Pancreas (tissue), 10 donors: ENCODE data around the gene ZDHHC14. TPM values are rescaled to one million over a fixed set of nuclear protein-coding genes. Genes with fewer than 3 reads are reported as not detected.
"Not testable (repeated sequence)": the region's sequence is repeated elsewhere in the genome, so short reads cannot be mapped to it uniquely, and the experiment has no call there.

ENCODE experiments used
- ATAC-seq, 4 donors: fragments of 200-7000 bp; cut with Tn5 transposase; one replicate each; pipeline versions ENCODE4 v1.8.0 to v1.9.1; 2020; ENCODE audit warnings: mild to moderate bottlenecking in 4 of 4, moderate library complexity in 4 of 4
- DNase-seq, 6 donors: peaks; one replicate each; pipeline ENCODE4 v3.0.0-alpha.2; 2020
- FAIRE-seq: peaks from 2 replicates; lab custom pipeline; 2012; peaks lifted over from hg19 to GRCh38; lab: Jason Lieb, UNC
- H3K27ac ChIP-seq, 4 donors: fragments of 200-600 bp; sonication (generic); 1 replicate in 3 of 4; 2 replicates in 1 of 4; pipeline versions ENCODE4 v1.5.0 to v1.8.0; 2020
- H3K27me3 ChIP-seq, 4 donors: fragments of 200-600 bp; one replicate each; pipeline ENCODE4 v1.8.0; 2021
- H3K36me3 ChIP-seq, 3 donors: fragments of 200-600 bp; sonication (generic) in 1 of 3; one replicate each; pipeline versions ENCODE4 v1.5.0 to v1.8.0; 2020 to 2021
- H3K4me1 ChIP-seq, 3 donors: fragments of 200-600 bp; one replicate each; pipeline ENCODE4 v1.8.0; 2021
- H3K4me3 ChIP-seq, 4 donors: fragments of 200-600 bp; sonication (generic) in 2 of 4; one replicate each; pipeline versions ENCODE4 v1.5.0 to v1.8.0; 2020 to 2021
- H3K9me3 ChIP-seq, 4 donors: fragments of 200-600 bp; one replicate each; pipeline ENCODE4 v1.8.0; 2021
- CTCF ChIP-seq, 4 donors: fragments of 200-600 bp; sonication (generic) in 3 of 4; IDR thresholded peaks; one replicate each; pipeline versions ENCODE4 v1.5.0 to v1.8.0; 2021; ENCODE audit warnings: antibody characterized with exemption in 4 of 4
- WGBS, 2 donors: extraction: QIAGEN DNeasy Blood & Tissue Kit; methylation state at CpG; one replicate each; pipeline ENCODE4 v1.1.7; 2013; 5-methylcytosine and 5-hydroxymethylcytosine counted together
- intact Hi-C, 3 donors: fragments of 100-400 bp; cut with DNase I; formaldehyde crosslinking; loops; one replicate each; pipeline versions ENCODE4 v1.11.1 to v1.14.2; 2022
- polyA plus RNA-seq, 2 donors: library from polyadenylated mRNA; stranded (reverse); fragments of 200-250 nt; gene quantifications; one replicate each; pipeline ENCODE4 v1.2.3, GENCODE V29; 2013
- total RNA-seq, 6 donors: library from RNA; stranded (reverse); fragmentation: NEBNext Ultra II Directional in 4 of 6; extraction: Animal tissue kit (Norgen Biotek cat#: 25700) in 4 of 6; gene quantifications; one replicate each; pipeline versions ENCODE4 v1.2.1 to v1.2.4, GENCODE V29; 2021 to 2023
- donor health status: healthy with polysubstance abuse.
- donor health status: DM: no; HTN: no; CAD: no; lungs with moderate emphysema.
- donor health status: DM: no; HTN: no; CAD: no.
- donor health status: control.
- donor health status: control.
- donor health status: Bipolar disorder and iron deficiency.
- donor health status: DM: yes; HTN: yes; CAD: no.
- donor health status: DM: no; HTN: no; CAD: no.
- donor health status: DM: no; HTN: no; CAD: no.
- donor health status: DM: yes; HTN: yes; CAD: no.

Gene ZDHHC14
- total and polyA plus RNA-seq, 8 donors: 3.1 to 9.9 (median 4.5) TPM

- H3K36me3 ChIP-seq: no peaks in the 10 kb centered on the region
- TF ChIP-seq CTCF (IDR thresholded peaks at IDR 0.05): no peak
- no peaks in the 10 kb centered on the region for H3K9me3 ChIP-seq
- WGBS, 2 donors: 92 to 96% methylated on average over 3 of the region's 3 CpGs
- peaks cover 5 to 12% (median 11%) of the 10 kb centered on the region in 3 donors for H3K4me1 ChIP-seq
- intact Hi-C loops: no loop called here
- ATAC-seq (no peak), FAIRE-seq (no peak), DNase-seq (no peak)
- no peak overlapping the region for H3K4me3 ChIP-seq
- no peaks in the 10 kb centered on the region for H3K27me3 ChIP-seq
- H3K27ac ChIP-seq: no peak overlapping the region
Measured at GRCh38 chr6:157558049-157558448, 177.1 kb downstream of the ZDHHC14 start.

GRCh38 chr6:157558487-157559200, 177.7 kb downstream of the ZDHHC14 start:
- no peak overlapping the region for H3K27ac ChIP-seq
- intact Hi-C loops: no loop called here
- WGBS, 2 donors: 43 to 48% methylated on average over 2 of the region's 2 CpGs
- ATAC-seq: no peak
- H3K4me1 ChIP-seq: peaks cover 5 to 12% (median 11%) of the 10 kb centered on the region in 3 donors
- no peaks in the 10 kb centered on the region for H3K36me3 ChIP-seq
- H3K4me3 ChIP-seq: no peak overlapping the region
- no peak for FAIRE-seq
- no peaks in the 10 kb centered on the region for H3K9me3 ChIP-seq
- TF ChIP-seq CTCF (IDR thresholded peaks at IDR 0.05): no peak
- no peak for DNase-seq
- no peaks in the 10 kb centered on the region for H3K27me3 ChIP-seq

GRCh38 chr6:157559201-157559756, 178.3 kb downstream of the ZDHHC14 start:
- ATAC-seq (no peak), FAIRE-seq (no peak), DNase-seq (no peak)
- H3K4me1 ChIP-seq: peaks cover 5 to 12% (median 11%) of the 10 kb centered on the region in 3 donors
- H3K36me3 ChIP-seq: no peaks in the 10 kb centered on the region
- 73 to 76% methylated on average over 9 to 10 of the region's 10 CpGs for WGBS, 2 donors
- no peaks in the 10 kb centered on the region for H3K27me3 ChIP-seq
- H3K9me3 ChIP-seq: no peaks in the 10 kb centered on the region
- no peak for TF ChIP-seq CTCF (IDR thresholded peaks at IDR 0.05)
- H3K4me3 ChIP-seq: no peak overlapping the region
- H3K27ac ChIP-seq: no peak overlapping the region
- intact Hi-C loops: no loop called here

- intact Hi-C loops, H3K9me3 ChIP-seq, H3K36me3 ChIP-seq, H3K27me3 ChIP-seq, H3K27ac ChIP-seq, DNase-seq, FAIRE-seq, ATAC-seq, H3K4me3 ChIP-seq: not testable (repeated sequence)
- 94 to 95% methylated on average over 10 of the region's 10 CpGs for WGBS, 2 donors
- peaks cover 5 to 12% (median 11%) of the 10 kb centered on the region in 3 donors for H3K4me1 ChIP-seq
Measured at GRCh38 chr6:157560063-157560462, 179.1 kb downstream of the ZDHHC14 start.

- H3K4me3 ChIP-seq: no peak overlapping the region
- no peaks in the 10 kb centered on the region for H3K9me3 ChIP-seq
- intact Hi-C loops: no loop called here
- DNase-seq: no peak
- no peaks in the 10 kb centered on the region for H3K36me3 ChIP-seq
- no peaks in the 10 kb centered on the region for H3K27me3 ChIP-seq
- no peak for TF ChIP-seq CTCF (IDR thresholded peaks at IDR 0.05)
- FAIRE-seq: no peak
- no peak overlapping the region for H3K27ac ChIP-seq
- WGBS, 2 donors: 91% methylated on average over 17 of the region's 17 CpGs
- no peak for ATAC-seq
- peaks cover 5 to 12% (median 11%) of the 10 kb centered on the region in 3 donors for H3K4me1 ChIP-seq
Measured at GRCh38 chr6:157560691-157561413, 179.9 kb downstream of the ZDHHC14 start.
